GM19239 (cell line): ENCODE data around the gene TMIGD3.

Experiments
- DNase-seq: peaks from one replicate; pipeline ENCODE4 v3.0.0; 2011; ENCODE audit warnings: low spot score; ENCODE audit not compliant: insufficient read length
- FAIRE-seq: peaks from 2 replicates; lab custom pipeline; 2011; peaks lifted over from hg19 to GRCh38; lab: Jason Lieb, UNC

TMIGD3 gene

GRCh38 chr1:111480674-111481073 lies 22.8 kb downstream of the TMIGD3 start:
- DNase-seq (no peak), FAIRE-seq (no peak)

- DNase-seq: peak; percentile 16
Measured at GRCh38 chr1:111476761-111477309, 26.6 kb downstream of the TMIGD3 start.

GRCh38 chr1:111476214-111476613 lies 27.2 kb downstream of the TMIGD3 start:
- DNase-seq (no peak), FAIRE-seq (no peak)

More at GRCh38 chr1:111476761-111477309, 26.6 kb downstream of the TMIGD3 start:
- peak; percentile 91 for FAIRE-seq

- no peak for DNase-seq
- FAIRE-seq: no peak
Measured at GRCh38 chr1:111475701-111476100, 27.7 kb downstream of the TMIGD3 start.

- no peak for FAIRE-seq
- DNase-seq: no peak
Measured at GRCh38 chr1:111474521-111474920, 28.9 kb downstream of the TMIGD3 start.

GRCh38 chr1:111474106-111474505 lies 29.3 kb downstream of the TMIGD3 start:
- DNase-seq: no peak
- no peak for FAIRE-seq

GRCh38 chr1:111471538-111471937 lies 31.9 kb downstream of the TMIGD3 start:
- FAIRE-seq (no peak), DNase-seq (no peak)

GRCh38 chr1:111471012-111471411 lies 32.4 kb downstream of the TMIGD3 start:
- FAIRE-seq: peak; percentile 90
- DNase-seq: no peak

GRCh38 chr1:111470596-111470995 lies 32.8 kb downstream of the TMIGD3 start:
- no peak for FAIRE-seq
- DNase-seq: no peak

- DNase-seq: no peak
Measured at GRCh38 chr1:111469539-111469938, 33.9 kb downstream of the TMIGD3 start.

GRCh38 chr1:111468717-111469100 lies 34.7 kb downstream of the TMIGD3 start:
- DNase-seq (no peak), FAIRE-seq (no peak)

More at GRCh38 chr1:111469539-111469938, 33.9 kb downstream of the TMIGD3 start:
- FAIRE-seq: no peak

- FAIRE-seq (no peak), DNase-seq (no peak)
Measured at GRCh38 chr1:111467865-111468716, 35.3 kb downstream of the TMIGD3 start.

GRCh38 chr1:111466480-111466879 lies 37.0 kb downstream of the TMIGD3 start:
- FAIRE-seq (no peak), DNase-seq (no peak)

GRCh38 chr1:111465754-111466153 lies 37.7 kb downstream of the TMIGD3 start:
- no peak for DNase-seq
- FAIRE-seq: no peak

- no peak for FAIRE-seq
Measured at GRCh38 chr1:111463029-111463683, 40.3 kb downstream of the TMIGD3 start.

GRCh38 chr1:111462370-111463028 lies 40.9 kb downstream of the TMIGD3 start:
- no peak for FAIRE-seq

More at GRCh38 chr1:111463029-111463683, 40.3 kb downstream of the TMIGD3 start:
- DNase-seq: no peak

GRCh38 chr1:111461765-111462164 lies 41.7 kb downstream of the TMIGD3 start:
- no peak for FAIRE-seq
- DNase-seq: no peak

More at GRCh38 chr1:111462370-111463028, 40.9 kb downstream of the TMIGD3 start:
- no peak for DNase-seq

- DNase-seq (no peak), FAIRE-seq (peak; percentile 14)
Measured at GRCh38 chr1:111455642-111456031, 47.8 kb downstream of the TMIGD3 start.

GRCh38 chr1:111454859-111455641 lies 48.4 kb downstream of the TMIGD3 start:
- FAIRE-seq (peak; percentile 63), DNase-seq (no peak)

GRCh38 chr1:111453706-111454105 lies 49.7 kb downstream of the TMIGD3 start:
- FAIRE-seq (no peak), DNase-seq (no peak)
